Diencephalon (tissue), 1 donor: ENCODE measurements around the gene KCNK17. TPM values are rescaled to one million over a fixed set of nuclear protein-coding genes. Genes with fewer than 3 reads are reported as not detected.

ENCODE experiments used
- total RNA-seq: library from RNA; depleted of rRNA; stranded (reverse); fragments of >200 nt; gene quantifications from one replicate; pipeline ENCODE4 v1.2.3, GENCODE V29; 2014

The KCNK17 gene
- 0.69 TPM for total RNA-seq

GRCh38 chr6:39314273-39314795 is at the start of gene KCNK17:
Gene KCNK17 (minus strand): TSS chr6:39314419. CDS start chr6:39314320, 99 bp downstream.

GRCh38 chr6:39322306-39322850 is 8.2 kb upstream of the KCNK17 start, which contains the start of gene KCNK16:
Gene KCNK16 (minus strand): TSS chr6:39322702. CDS start chr6:39322540, 162 bp downstream.

Other genes starting within 250 kb of the KCNK17 start
- 29.3 TPM for gene SAYSD1, start 199.2 kb downstream of the KCNK17 start, total RNA-seq
- gene KCNK5, start 84.9 kb downstream of the KCNK17 start, total RNA-seq = not detected
- not detected for gene KCNK16, start 8.3 kb upstream of the KCNK17 start, total RNA-seq